Measurements from ENCODE around the gene LRRC3C. TPM values are rescaled to one million over a fixed set of nuclear protein-coding genes. Genes with fewer than 3 reads are reported as not detected.

The LRRC3C gene
- total RNA-seq, 2 donors from 2014 or later = not detected

Other genes starting within 250 kb of the LRRC3C start
- 10 to 100 TPM in 1 of 2 donors, 1 to 10 TPM in 1; 5.9 to 14.8 TPM for gene PGAP3, start 239.7 kb upstream of the LRRC3C start, total RNA-seq
- 1 to 10 TPM; 3.4 to 5.9 TPM for gene ERBB2, start 227.7 kb upstream of the LRRC3C start, total RNA-seq
- gene MIEN1, start 197.2 kb upstream of the LRRC3C start, total RNA-seq = 10 to 100 TPM; 24.6 to 45.2 TPM
- under 1 TPM in 1 of 2 donors, not detected in 1; 0.40 TPM for gene GRB7, start 189.8 kb upstream of the LRRC3C start, total RNA-seq
- 100 to 1,000 TPM in 1 of 2 donors, 10 to 100 TPM in 1; 55.0 to 119 TPM for gene IKZF3, start 63.4 kb upstream of the LRRC3C start, total RNA-seq
- under 1 TPM; 0.53 to 0.67 TPM for gene ZPBP2, start 59.5 kb upstream of the LRRC3C start, total RNA-seq
- 10 to 100 TPM; 28.9 to 37.6 TPM for gene GSDMB, start 9.1 kb upstream of the LRRC3C start, total RNA-seq
- gene ORMDL3, start 131 bp upstream of the LRRC3C start, total RNA-seq = 10 to 100 TPM; 66.8 to 70.3 TPM
- gene GSDMA, start 35.3 kb downstream of the LRRC3C start, total RNA-seq = 1 to 10 TPM in 1 of 2 donors, under 1 TPM in 1; 0.63 to 1.1 TPM
- 100 to 1,000 TPM in 1 of 2 donors, 10 to 100 TPM in 1; 97.6 to 159 TPM for gene PSMD3, start 53.1 kb downstream of the LRRC3C start, total RNA-seq
- gene CSF3, start 87.7 kb downstream of the LRRC3C start, total RNA-seq = not detected
- 100 to 1,000 TPM in 1 of 2 donors, 10 to 100 TPM in 1; 83.5 to 140 TPM for gene MED24, start 126.7 kb downstream of the LRRC3C start, total RNA-seq
- 10 to 100 TPM; 10.3 to 14.4 TPM for gene THRA, start 135.2 kb downstream of the LRRC3C start, total RNA-seq
- 10 to 100 TPM; 12.2 to 21.8 TPM for gene NR1D1, start 172.9 kb downstream of the LRRC3C start, total RNA-seq
- 100 to 1,000 TPM in 1 of 2 donors, 10 to 100 TPM in 1; 80.5 to 114 TPM for gene MSL1, start 194.2 kb downstream of the LRRC3C start, total RNA-seq
- gene CASC3, start 212.8 kb downstream of the LRRC3C start, total RNA-seq = 100 to 1,000 TPM; 110 to 244 TPM
- gene RAPGEFL1, start 249.7 kb downstream of the LRRC3C start, total RNA-seq = 1 to 10 TPM; 9.4 to 9.9 TPM

All from activated T-helper 17 cell treated with anti-CD3 and anti-CD28 coated beads, Interleukin-2, amount 50 U/mL, for 72 hours (primary cell).